GM21825 (cell line): ENCODE data around the gene C4B.
"Not testable (repeated sequence)": the region's sequence is repeated elsewhere in the genome, so short reads cannot be mapped to it uniquely, and the experiment has no call there.

ENCODE experiments used
- ATAC-seq: cut with Tn5 transposase; IDR thresholded peaks from one replicate; pipeline ENCODE4 v1.9.1; 2021; ENCODE audit warnings: mild to moderate bottlenecking, moderate library complexity; ENCODE audit not compliant: unreplicated experiment

The C4B gene

DNA sequence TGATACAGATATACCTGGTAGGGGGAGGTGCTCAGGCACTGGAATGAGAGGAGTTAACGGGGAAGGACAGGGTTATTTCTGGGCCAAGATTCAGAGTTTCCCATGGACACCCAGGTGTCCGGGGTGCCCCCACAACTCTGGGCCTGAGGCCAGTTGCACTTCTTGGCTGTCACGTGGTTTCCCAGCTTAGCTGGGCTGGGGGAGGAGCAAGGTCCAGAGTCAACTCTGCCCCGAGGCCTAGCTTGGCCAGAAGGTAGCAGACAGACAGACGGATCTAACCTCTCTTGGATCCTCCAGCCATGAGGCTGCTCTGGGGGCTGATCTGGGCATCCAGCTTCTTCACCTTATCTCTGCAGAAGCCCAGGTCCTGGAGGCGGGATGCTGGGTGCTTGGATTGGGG, at the start of gene C4B:
Gene C4B (plus strand): TSS at position 249 of the 400 bp plus-strand sequence. CDS start 51 bp downstream, at position 300.
- ATAC-seq: not testable (repeated sequence)

DNA sequence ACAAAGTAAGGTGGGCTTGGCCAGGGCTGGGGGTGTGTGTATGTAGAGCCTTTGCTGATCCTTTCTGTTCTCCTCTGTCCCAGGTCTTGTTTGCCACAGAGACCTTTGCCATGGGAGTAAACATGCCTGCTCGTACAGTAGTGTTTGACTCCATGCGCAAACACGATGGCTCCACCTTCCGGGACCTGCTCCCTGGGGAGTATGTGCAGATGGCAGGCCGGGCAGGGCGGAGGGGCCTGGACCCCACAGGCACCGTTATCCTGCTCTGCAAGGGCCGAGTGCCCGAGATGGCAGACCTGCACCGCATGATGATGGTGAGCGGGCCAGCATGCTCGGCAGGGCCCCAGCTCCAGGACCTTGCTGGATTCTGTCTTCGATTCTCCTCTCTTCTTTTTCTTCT, 48.9 kb upstream of the C4B start:
- no peak for ATAC-seq

DNA sequence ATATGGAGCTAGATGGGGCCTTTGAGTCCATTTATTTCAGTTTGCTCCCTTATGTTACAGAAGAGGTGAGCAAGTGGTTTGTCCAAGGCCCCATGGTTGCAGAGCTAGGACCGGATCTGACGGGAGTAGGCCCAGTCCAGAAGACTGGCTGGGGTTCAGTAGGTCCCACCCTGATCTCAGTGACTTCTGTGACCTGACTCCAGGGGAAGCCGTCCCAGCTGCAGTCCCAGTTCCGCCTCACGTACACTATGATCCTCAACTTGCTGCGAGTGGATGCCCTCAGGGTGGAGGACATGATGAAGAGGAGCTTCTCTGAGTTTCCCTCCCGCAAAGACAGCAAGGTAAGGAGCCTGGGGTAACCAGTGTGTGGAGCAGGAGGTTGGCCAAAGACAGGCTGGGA, 48.1 kb upstream of the C4B start:
- no peak for ATAC-seq

DNA sequence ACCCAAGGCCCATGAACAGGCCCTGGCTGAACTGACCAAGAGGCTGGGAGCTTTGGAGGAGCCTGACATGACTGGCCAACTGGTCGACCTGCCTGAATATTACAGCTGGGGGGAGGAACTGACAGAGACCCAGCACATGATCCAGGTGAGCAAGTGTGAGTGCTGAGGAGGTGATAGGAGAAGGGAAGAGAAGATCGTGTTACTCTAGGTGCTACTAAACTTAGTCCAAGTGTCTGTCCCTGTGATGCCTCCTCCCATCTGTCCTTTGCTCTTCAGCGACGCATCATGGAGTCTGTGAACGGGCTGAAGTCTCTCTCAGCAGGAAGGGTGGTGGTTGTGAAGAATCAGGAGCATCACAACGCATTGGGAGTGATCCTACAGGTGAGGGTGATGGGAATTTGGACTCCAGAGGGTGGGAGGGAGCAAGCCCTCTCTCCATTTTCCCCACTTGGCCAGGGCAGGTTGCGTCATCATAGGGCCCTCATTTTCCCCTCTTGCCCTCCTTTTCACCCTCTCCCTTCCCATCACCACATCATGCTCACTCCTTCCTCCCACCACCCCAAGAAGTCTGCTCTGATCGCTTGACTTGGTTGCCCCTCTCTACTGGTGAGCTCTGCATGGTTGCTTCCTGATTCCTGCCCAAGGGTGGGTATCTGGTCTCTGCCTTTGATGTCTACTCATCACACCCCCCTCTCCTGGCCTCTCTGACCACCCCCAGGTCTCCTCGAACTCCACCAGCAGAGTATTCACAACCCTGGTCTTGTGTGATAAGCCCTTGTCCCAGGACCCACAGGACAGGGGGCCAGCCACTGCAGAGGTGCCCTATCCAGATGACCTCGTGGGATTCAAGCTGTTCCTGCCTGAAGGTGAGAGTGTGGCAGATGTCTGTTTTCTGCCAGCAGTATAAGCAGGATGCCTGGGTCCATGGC, 47.3 kb upstream of the C4B start:
- no peak for ATAC-seq

DNA sequence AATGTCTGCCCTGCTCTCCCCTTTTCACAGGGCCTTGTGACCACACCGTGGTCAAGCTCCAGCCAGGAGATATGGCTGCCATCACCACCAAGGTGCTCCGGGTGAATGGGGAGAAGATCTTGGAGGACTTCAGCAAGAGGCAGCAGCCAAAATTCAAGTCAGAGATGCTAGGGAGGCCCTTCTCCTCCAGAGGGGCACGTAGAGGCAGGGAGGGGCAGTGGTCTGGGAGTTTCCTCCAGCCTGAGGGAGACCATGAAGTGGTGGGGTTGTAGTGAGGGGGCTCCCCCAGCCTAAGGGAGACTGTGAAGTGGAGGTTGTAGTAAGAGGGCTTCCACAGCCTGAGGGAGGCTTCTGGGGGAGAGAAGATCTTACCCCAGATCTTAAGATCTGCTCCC, 46.7 kb upstream of the C4B start:
- ATAC-seq: no peak

DNA sequence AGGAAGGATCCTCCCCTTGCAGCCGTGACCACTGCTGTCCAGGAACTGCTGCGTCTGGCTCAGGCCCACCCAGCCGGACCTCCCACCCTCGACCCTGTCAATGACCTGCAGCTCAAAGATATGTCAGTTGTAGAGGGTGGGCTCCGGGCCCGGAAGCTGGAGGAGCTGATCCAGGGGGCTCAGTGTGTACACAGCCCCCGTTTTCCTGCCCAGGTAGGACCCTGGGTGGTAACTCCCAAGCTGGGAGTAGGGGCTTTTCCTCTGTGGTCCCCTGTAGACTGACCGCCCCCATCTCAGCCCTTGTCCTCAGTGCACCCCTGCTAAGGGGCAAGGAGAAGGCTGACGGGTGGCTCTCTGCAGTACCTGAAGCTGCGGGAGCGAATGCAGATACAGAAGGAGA, 46.3 kb upstream of the C4B start:
- ATAC-seq: no peak

DNA sequence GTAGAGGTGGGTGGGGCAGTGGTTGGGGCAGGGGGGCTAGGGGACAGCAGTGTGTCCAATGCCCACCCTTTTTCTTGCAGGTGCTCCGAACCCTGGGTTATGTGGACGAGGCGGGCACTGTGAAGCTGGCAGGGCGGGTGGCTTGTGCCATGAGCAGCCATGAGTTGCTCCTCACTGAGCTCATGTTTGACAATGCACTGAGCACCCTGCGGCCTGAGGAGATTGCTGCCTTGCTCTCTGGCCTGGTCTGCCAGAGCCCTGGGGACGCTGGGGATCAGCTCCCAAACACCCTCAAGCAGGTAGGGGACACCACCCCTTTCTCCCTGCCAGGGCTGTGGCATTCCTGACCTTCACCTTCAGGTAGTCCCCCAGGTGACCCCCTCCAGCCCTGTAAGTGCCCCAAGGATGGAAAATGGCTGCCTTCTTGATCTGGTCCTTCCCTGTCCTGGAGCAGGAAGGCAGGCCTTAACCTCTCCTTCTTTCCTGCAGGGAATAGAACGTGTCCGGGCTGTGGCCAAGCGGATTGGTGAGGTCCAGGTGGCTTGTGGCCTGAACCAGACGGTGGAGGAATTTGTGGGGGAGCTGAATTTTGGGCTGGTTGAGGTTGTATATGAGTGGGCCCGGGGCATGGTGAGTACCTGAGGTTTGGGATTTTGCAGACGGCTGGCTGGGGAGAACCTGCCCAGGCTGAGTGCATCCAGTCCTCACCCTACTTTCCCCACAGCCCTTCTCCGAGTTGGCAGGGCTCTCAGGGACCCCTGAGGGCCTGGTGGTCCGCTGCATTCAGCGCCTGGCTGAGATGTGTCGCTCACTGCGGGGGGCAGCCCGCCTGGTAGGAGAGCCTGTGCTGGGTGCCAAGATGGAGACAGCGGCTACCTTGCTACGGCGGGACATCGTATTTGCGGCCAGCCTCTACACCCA, 45.5 kb upstream of the C4B start:
- no peak for ATAC-seq

DNA sequence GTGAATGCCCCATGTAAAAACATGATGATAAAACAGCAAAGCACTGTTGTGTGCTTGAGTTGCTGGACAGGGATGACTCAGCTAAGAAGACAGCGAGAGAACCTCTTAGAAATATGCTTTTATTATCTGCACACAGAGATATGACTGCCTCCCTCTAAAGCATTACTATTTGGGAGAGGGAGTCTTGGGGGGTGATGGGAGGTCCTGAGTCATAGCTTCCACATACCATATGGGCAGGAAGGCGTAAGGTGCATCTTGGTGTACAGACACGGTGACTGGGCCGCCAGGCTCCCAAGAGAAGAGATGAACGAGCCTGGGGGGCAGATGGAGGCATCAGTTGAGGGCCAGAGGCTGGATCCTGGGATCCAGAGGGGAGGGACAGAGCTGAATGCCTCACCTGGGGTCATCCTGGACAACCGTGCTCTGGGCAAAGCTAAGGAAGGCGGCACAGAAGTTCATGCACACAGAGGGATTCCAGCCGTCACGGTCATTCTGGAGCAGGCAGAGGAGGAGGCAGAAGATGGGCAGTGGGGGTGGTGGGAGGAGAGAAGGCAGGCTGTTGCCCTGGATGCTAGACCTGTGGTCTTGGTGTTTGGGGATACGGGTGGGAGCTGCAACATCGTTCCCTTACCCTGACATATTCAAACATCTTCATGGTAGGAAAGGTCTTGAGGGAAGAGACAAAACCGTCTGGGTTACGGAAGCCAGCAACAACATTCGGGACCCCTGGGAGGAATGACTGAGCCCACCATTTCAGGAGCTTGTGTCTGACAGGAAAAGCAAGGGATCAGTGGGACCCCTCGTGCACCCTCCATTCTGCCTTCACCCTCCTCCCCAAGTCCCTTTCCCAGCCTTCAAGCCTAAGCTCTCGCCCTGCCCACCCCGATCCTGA, 44.6 kb upstream of the C4B start:
- no peak for ATAC-seq

DNA sequence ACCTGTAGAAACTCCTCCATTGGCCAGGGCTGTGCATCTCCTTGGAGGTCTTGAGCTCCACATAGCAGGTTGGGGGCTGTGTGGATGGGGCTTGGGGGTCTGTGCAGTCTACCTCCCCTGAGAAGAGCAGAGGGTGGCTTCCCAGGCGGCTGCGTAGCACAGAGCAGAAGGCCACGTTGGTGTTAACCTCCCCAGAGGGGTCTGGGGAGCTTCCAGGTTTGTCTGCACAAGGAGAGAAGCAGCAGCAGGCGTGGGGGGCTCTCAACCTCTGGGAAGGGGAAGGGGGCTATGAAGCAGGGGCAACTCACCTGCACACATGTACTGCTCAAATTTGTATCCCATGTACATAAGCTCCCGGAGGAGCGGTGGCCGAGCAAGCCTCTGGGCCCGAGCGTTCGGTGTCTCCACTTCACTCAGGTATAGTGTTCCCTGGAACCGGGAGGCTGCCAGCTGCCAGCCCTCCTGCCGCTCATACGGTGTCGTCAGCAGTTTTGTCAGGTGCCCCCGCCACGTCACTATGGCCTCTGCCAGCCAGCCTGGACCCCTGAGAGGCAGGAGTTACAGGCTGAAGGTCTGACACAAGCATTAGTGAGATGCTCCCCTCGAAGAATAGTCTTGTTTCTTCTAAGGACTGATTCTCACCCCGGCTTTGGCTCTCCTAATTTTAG, 43.9 kb upstream of the C4B start:
- ATAC-seq: no peak

DNA sequence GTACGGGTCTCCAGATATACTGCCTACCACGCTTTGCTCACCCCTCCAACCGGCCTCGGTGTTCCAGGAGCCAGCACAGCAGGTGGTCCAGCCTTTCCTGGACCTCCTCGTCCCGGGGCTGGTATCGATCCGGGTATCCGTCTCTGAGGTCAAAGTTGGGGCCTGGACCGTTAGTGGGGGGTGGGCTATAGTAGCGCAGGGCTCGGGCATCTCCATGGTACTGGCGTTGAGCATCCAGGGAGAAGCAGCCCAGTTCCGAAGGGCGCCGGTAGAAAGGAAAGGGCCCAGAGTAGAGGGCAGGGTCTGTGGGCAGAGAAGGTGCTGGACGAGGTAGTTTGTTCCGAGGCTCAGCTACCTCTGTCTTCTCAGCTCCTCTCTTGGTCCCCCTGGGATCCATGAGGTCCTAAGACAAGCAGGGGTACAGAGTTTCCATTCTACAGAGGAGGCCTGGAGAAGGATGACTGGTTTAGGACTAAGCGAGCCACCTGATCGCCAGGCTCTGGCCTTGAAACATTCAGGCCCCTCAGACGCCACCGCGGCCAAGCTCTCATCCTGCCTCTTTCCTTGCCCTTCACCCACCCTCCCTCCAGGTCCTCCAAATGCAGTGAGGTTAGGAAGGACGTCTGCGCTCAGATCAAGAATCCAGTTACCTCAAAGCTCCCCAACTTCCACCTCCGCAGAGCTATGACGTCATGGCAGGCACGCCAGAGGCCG, 43.2 kb upstream of the C4B start:
- no peak for ATAC-seq

DNA sequence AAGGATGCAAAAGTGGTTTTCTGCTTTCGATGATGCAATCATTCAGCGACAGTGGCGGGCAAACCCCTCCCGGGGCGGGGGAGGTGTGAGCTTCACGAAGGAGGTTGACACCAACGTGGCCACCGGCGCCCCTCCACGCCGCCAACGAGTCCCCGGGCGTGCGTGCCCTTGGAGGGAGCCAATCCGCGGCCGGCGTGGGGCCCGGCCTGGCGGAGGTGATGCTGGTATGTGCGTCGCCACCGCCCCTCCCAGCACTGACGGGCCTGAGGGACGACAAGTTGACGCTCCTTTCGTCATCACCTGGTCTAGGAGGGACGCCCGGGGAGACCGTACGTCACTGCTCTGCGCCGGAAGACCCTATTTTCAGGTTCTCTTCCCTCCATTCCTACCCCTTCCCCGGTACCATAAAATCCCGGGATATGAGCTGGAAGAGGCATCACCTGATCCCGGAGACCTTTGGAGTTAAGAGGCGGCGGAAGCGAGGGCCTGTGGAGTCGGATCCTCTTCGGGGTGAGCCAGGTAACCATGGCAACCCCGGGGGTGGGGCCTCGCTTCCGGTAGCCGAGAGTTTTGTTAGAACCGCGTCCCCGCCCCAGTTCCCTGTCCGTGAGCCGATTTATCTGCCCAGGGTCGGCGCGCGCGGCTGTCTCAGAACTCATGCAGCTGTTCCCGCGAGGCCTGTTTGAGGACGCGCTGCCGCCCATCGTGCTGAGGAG, 42.4 kb upstream of the C4B start, which contains the start of gene DXO:
Gene DXO (minus strand): TSS at position 146 of the 716 bp plus-strand sequence. CDS start 463 bp downstream, outside the sequence.
- ATAC-seq: peak; percentile 77

DNA sequence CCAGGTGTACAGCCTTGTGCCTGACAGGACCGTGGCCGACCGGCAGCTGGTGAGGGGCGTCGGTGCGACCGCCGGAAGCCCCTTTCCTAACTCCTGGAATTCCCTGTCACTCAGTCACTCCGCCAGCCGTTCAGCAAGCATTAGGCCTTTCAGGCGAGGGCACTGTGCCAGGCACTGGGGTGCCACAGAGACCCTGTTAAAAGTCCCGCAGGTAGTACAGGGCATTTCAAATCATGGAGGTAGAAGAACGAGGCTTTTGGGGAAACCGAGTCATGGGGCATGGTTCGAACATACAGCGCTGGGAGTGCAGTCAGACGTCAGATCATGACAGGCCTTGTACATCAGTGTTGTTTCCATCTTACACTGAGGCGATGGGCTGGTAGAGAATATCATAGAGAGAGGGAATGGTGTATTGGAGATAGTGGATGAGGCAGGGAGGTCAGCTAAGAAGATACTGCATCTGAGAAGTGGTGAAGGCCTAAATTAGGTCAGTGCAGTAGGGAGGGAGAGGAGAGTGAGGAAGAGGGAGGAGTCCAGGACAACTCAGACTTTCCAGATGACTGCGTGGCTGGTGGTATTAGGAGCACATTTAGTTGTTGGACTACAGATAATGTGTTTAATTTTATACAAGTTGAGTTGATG, 41.8 kb upstream of the C4B start:
- no peak for ATAC-seq

DNA sequence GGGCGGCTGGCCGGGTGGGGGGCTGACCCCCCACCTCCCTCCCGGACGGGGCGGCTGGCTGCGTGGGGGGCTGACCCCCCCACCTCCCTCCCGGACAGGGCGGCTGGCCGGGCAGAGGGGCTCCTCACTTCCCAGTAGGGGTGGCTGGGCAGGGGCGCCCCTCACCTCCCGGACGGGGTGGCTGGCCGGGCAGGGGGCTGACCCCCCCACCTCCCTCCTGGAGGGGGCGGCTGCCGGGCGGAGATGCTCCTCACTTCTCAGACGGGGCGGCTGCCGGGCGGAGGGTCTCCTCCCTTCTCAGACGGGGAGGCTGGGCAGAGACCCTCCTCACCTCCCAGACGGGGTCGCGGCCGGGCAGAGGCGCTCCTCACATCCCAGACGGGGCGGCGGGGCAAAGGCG, 38.5 kb upstream of the C4B start:
- not testable (repeated sequence) for ATAC-seq

DNA sequence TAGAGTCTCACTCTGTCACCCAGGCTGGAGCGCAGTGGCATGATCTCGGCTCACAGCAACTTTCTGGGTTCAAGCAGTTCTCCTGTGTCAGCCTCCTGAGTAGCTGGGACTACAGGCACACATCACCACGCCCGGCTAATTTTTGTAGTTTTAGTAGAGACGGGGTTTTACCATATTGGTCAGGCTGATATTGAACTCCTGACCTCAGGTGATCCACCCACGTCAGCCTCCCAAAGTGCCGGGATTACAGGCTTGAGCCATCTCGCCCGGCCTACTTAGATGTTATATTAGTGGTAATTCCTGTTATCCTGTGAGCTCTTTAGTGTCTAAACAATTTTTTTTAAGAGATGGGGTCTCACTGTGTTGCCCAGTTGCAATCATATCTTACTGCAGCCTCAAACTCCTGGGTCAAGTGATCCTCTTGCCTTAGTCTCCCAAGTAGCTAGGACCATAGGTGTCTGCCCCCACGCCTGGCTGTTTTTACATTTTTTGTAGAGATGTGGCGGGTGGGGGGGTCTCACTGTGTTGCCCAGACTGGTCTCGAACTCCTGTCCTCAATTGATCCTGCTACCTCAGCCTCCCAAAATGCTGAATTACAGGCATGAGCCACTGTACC, 36.7 kb upstream of the C4B start:
- ATAC-seq: no peak

DNA sequence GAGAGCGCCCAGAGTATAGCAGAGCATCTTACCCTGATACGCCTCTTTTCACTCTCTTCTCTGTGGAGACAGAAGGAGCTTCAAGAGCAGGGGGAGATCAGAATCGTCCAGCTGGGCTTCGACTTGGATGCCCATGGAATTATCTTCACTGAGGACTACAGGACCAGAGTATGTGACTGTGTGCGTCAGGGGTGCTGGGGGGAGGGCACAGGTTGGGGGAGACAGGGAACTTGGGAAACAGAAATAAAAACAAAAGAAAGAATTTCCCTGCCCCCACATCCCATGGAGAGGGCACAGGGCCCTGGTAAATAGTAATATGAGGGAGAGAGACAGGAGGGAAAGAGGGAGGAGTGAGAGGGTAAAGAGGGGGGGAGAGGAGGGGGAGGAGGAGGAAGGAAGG, 35.8 kb upstream of the C4B start:
- ATAC-seq: no peak

DNA sequence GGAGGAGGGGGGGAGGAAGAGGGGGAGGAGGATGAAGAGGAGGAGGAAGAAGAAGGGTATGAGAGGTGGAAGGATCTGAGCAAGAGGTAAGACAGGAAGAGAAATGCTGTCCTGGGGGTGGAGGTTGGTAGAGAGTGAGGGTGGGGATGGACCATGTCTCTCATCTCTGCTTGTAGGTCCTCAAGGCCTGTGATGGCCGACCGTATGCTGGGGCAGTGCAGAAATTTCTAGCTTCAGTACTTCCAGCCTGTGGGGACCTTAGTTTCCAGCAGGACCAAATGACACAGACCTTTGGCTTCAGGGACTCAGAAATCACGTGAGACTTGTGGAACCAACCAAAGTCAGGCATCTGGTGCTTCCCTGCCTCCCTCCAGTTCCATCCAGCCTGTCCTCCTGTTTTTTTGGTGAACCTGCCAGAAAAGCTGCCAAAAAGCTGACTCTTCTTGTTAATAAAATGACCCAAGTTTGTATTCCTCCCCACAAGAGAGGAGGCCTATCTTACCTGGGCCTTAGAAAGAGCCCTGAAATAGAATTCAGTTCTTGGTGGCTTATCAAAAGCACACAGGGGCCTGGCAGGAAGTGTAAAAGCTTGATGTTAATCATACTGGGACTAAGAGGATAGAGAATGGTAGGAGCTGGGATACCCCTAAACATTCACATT, 35.2 kb upstream of the C4B start:
- no peak for ATAC-seq

DNA sequence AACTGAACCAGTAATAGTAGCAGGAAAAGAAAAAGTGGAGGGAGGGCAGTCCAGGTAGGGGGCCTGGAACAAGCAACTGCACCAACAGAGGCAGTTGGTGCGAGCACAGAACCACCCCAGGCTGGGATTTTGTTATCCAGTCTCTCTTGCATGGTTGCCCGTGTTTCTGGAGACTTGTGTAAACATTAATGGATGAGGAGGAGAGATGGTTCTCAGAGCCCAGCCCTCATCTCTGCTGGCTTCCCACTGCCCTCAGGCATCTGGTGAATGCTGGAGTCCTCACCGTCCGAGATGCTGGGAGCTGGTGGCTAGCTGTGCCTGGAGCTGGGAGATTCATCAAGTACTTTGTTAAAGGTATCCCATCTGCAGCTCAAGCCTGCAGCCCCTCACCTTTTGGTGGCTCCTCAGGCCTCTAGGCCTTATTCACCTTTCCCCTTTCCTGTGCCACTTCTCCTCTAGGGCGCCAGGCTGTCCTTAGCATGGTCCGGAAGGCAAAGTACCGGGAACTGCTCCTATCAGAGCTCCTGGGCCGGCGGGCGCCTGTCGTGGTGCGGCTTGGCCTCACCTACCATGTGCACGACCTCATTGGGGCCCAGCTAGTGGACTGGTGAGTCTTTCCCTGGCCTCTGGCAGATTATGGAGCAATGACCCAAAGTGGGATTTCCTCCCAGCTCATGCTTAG, 34.3 kb upstream of the C4B start:
- not testable (repeated sequence) for ATAC-seq
